ENCODE measurements around the gene NPAS1.

The NPAS1 gene

GRCh38 chr19:47066376-47067214 is 47.0 kb downstream of the NPAS1 start:
- no peak for TF ChIP-seq CTCF (IDR thresholded peaks at IDR 0.05; ENCODE audit: borderline replicate concordance, insufficient read depth, low read depth, low read length)
- H3K4me3 ChIP-seq (ENCODE audit: low read depth, low read length) = no peak overlapping the region

- no peak for TF ChIP-seq CTCF (IDR thresholded peaks at IDR 0.05; ENCODE audit: borderline replicate concordance, insufficient read depth, low read depth, low read length)
- no peak overlapping the region for H3K4me3 ChIP-seq (ENCODE audit: low read depth, low read length)
Observed at GRCh38 chr19:47067215-47067847, 47.7 kb downstream of the NPAS1 start.

- TF ChIP-seq CTCF (IDR thresholded peaks at IDR 0.05; ENCODE audit: borderline replicate concordance, insufficient read depth, low read depth, low read length) = no peak
- H3K4me3 ChIP-seq (ENCODE audit: low read depth, low read length) = no peak overlapping the region
Observed at GRCh38 chr19:47068246-47068645, 48.6 kb downstream of the NPAS1 start.

- TF ChIP-seq CTCF (IDR thresholded peaks at IDR 0.05; ENCODE audit: borderline replicate concordance, insufficient read depth, low read depth, low read length) = no peak
- H3K4me3 ChIP-seq (ENCODE audit: low read depth, low read length) = no peak overlapping the region
Observed at GRCh38 chr19:47068876-47069406, 49.3 kb downstream of the NPAS1 start.

- no peak for TF ChIP-seq CTCF (IDR thresholded peaks at IDR 0.05; ENCODE audit: borderline replicate concordance, insufficient read depth, low read depth, low read length)
- no peak overlapping the region for H3K4me3 ChIP-seq (ENCODE audit: low read depth, low read length)
Observed at GRCh38 chr19:47069795-47070194, 50.2 kb downstream of the NPAS1 start.

- TF ChIP-seq CTCF (IDR thresholded peaks at IDR 0.05; ENCODE audit: borderline replicate concordance, insufficient read depth, low read depth, low read length) = no peak
- no peak overlapping the region for H3K4me3 ChIP-seq (ENCODE audit: low read depth, low read length)
Observed at GRCh38 chr19:47070756-47071155, 51.1 kb downstream of the NPAS1 start.

All from GM12875 (cell line).